Activated T-cell treated with anti-CD3 and anti-CD28 coated beads, Interleukin-2, amount 50 U/mL, for 1 hour (primary cell): Measurements from ENCODE around the gene PLPP3.
"Not testable (repeated sequence)": the region's sequence is repeated elsewhere in the genome, so short reads cannot be mapped to it uniquely, and the experiment has no call there.

Experiments
- DNase-seq: peaks from one replicate; pipeline ENCODE4 v3.0.0-alpha.2; 2020

PLPP3 gene

GRCh38 chr1:56578963-56579875 is at the start of gene PLPP3:
PLPP3 (minus strand) TSS chr1:56579563; CDS start chr1:56579016, 547 bp downstream.
- DNase-seq: no peak

DNA sequence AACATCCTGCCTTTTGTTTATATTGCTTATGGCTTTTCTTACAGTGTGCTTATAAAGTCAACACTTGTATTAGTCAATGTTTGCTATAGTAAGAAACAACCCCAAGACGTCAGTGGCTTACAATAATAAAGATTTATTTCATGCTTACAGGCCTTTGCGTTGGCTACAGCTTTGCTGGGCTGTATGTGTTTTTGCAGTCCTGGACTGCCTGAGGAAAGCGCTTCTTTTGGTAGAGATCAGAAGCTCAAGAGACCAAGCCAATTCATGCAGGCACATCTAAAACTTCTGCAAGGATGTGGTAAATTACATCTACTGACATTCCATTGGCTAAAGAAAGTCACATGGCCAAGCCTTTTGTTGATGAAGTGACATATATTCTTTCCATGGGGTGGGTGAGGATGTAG is 48.3 kb upstream of the PLPP3 start:
- no peak for DNase-seq

GRCh38 chr1:56627019-56627635 is 47.8 kb upstream of the PLPP3 start:
- no peak for DNase-seq

GRCh38 chr1:56626546-56626945 is 47.2 kb upstream of the PLPP3 start:
- DNase-seq: no peak

- no peak for DNase-seq
These were observed 46.6 kb upstream of the PLPP3 start for GRCh38 chr1:56625819-56626440.

DNA sequence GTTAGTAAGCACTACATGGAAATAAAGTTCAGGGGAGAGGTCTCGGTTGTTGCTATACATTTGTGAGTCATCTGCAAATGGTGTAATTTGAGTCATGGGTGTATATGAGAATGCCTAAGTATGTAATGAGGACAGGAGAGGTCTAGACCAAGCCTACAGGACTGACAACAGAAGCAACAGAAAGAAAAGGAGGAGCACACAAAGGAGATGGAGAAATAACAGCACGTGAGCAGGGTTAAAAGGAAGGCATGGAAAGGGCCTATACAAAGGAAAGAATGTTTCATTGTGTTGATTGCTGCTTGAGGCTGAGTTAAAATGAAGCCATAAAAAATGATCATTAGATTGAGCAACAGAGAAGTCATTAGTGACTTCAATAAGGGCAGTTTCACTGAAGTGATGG is 37.8 kb upstream of the PLPP3 start:
- DNase-seq: no peak

GRCh38 chr1:56610770-56611169 is 31.4 kb upstream of the PLPP3 start:
- not testable (repeated sequence) for DNase-seq

GRCh38 chr1:56610097-56610496 is 30.7 kb upstream of the PLPP3 start:
- not testable (repeated sequence) for DNase-seq

DNA sequence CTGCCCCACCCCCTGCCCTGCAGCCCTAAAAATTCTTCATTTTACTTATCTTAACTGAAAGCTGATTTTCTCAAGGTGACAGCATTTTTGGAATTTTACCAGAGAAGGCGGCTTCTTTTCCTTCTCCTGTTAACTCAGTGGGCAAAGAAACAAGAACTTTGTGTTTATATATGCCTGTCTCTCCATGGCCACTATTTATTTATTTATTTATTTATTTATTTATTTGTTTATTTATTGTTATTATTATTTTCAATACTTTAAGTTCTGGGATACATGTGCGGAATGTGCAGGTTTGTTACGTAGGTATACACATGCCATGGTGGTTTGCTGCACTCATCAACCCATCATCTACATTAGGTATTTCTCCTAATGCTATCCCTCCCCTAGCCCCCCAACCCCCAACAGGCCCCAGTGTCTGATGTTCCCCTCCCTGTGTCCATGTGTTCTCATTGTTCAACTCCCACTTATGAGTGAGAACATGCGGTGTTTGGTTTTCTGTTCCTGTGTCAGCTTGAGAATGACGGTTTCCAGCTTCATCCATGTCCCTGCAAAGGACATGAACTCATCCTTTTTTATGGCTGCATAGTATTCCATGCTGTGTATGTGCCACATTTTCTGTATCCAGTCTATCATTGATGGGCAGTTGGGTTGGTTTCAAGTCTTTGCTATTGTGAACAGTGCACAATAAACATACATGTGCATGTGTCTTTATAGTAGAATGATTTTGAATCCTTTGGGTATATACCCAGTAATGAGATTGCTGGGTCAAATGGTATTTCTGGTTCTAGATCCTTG is 16.2 kb upstream of the PLPP3 start:
- not testable (repeated sequence) for DNase-seq

- no peak for DNase-seq
These were observed 12.5 kb upstream of the PLPP3 start for GRCh38 chr1:56591909-56592308.

DNA sequence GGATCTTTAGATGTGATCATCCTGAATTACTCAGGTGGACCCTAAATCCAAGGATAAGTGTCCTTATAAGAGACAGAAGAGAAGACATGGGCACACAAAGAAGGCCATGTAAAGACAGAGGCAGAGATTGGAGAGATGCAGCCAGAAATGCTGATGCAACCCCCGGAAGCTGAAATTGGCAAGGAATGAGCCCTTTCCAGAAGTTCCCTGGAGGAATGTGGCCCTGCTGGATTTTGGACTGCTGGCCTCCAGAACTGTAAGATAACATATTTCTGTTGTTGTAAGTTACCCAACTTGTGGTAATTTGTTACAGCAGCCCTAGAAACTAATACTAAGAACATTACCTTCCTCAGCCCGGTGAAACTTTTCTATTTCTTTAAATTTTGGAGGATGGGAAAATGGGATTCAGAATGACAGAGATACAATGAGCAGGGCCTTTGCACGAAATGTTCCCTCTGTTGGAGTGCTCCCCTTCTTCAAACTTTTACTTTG is 11.2 kb upstream of the PLPP3 start:
- no peak for DNase-seq

DNA sequence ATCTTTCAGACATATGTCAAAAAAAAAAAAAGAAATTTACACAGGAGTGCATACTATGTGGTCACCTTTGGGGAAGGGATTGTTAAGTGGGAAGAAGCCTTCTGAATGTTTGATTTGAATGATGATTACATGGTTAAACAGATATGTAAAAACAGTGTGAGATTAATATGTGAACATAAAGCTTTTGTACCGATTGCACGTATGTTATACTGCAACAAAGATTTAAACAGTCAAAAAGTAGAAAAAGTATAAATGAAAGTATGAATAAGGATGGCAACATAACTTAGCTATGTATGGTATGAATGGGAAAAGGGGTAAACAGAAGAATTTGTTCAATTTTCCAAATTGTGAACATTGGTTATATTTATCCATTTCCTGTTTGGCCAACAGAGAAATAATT is 10.0 kb upstream of the PLPP3 start:
- DNase-seq: no peak

DNA sequence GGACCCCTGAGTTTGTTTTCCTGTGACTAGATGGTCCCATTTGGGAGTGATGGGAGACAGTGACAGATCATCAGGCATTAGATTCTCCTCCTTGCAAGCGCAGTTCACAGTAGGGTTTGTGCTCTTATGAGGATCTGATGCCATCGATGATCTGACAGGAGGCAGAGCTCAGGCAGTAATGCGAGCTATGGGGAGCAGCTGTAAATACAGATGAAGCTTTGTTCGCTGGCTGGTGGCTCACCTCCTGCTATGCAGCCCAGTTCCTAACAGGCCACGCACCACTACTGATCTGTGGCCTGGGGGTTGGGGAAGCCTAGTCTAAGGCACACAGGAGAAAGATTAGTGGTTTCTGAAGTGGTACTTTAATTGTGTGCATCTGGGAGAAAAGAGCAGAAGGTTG is 7.1 kb upstream of the PLPP3 start:
- no peak for DNase-seq

GRCh38 chr1:56585985-56586384 is 6.6 kb upstream of the PLPP3 start:
- no peak for DNase-seq

- no peak for DNase-seq
These were observed 5.7 kb upstream of the PLPP3 start for GRCh38 chr1:56584910-56585528.

- DNase-seq: no peak
These were observed 4.7 kb upstream of the PLPP3 start for GRCh38 chr1:56583957-56584468.

GRCh38 chr1:56580771-56581170 is 1.4 kb upstream of the PLPP3 start:
- DNase-seq: no peak

DNA sequence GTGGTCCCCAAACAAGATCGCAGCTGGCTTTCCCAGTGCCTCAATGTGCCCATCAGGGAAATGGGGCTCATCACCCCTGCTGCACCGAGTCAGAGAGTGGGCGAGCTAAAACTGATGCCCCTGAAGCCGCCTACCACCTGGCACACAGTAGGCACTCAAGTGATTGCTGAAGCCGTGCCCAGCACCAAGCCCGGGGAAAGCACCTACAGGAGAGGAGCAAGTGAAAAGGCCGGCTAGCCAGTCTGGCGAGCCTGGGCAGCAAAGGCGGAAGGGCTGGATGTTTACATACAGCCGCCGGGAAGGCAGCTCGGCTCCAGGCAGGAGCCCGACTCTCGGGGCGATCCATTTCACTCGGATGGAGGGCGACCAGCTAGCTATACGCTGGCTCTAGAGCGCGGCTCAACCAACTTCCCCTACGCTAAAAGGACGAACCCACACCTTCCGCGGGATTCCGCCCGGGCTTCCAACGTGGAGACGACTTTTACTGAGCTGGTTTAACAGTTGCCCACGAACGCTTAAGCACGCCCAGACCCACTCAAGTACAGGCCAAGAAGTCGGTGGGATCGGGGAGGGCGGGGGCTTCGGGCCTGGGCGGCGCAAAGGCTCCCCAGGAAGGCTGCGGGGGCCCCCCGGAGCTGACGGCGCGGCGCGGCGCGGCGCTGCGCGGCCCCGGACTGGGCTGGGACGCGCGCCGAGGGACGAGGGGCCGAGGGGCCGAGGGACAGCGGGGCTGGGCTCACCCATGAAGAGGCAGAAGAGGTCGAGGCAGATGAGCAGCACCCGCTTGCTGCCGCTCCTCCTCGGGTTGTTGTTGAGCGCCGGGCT is 1.0 kb downstream of the PLPP3 start:
- no peak for DNase-seq

- DNase-seq: no peak
These were observed 1.8 kb downstream of the PLPP3 start for GRCh38 chr1:56577406-56578137.

- no peak for DNase-seq
These were observed 2.4 kb downstream of the PLPP3 start for GRCh38 chr1:56576880-56577405.
